Suprapubic skin (tissue), 3 donors: ENCODE measurements around the gene NBEA.

Experiments used
- POLR2AphosphoS5 ChIP-seq, 3 donors: sonication (generic); formaldehyde crosslinking; IDR thresholded peaks; one replicate each; pipeline ENCODE4 v1.6.1; 2017; ENCODE audit warnings: antibody characterized with exemption in 3 of 3
- TF ChIP-seq, protein P1 (sequence below), 2 donors: fragments of 200-600 bp in 1 of 2; fragments of 450-650 bp in 1 of 2; sonication (generic) in 1 of 2; IDR thresholded peaks; one replicate each; pipeline ENCODE4 v1.5.1; 2016 to 2019; ENCODE audit warnings: antibody characterized with exemption in 2 of 2, mild to moderate bottlenecking in 1 of 2, moderate library complexity in 1 of 2

DNA sequence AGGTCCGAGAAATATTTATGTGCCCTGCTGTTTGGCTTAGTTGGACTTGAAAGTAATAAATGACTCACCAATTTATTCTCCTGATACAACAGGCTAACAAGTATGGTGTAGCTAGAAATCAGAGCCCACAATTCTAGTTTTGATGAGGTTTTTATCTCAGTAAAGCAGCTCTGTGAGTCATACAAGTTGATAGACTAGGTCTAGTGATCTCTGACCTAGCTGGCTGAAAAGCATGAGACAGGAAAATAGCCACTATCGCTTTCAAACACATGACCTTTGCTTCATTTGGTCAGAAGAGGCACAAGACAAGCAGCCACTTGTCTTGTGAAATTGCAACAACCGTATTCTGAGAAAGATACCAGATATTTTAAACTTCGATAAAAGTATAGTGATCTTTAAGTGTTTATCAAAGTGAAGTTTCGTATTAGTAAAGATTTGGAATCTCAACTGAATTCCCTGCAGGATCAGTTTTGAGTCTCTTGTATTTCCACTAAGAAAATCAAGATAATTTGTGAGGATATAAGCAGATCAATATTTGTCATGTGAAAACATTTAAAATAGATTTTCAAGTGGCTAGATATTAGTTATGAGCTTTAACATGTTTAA is 407.7 kb downstream of the NBEA start:
- TF ChIP-seq, protein P1, sequence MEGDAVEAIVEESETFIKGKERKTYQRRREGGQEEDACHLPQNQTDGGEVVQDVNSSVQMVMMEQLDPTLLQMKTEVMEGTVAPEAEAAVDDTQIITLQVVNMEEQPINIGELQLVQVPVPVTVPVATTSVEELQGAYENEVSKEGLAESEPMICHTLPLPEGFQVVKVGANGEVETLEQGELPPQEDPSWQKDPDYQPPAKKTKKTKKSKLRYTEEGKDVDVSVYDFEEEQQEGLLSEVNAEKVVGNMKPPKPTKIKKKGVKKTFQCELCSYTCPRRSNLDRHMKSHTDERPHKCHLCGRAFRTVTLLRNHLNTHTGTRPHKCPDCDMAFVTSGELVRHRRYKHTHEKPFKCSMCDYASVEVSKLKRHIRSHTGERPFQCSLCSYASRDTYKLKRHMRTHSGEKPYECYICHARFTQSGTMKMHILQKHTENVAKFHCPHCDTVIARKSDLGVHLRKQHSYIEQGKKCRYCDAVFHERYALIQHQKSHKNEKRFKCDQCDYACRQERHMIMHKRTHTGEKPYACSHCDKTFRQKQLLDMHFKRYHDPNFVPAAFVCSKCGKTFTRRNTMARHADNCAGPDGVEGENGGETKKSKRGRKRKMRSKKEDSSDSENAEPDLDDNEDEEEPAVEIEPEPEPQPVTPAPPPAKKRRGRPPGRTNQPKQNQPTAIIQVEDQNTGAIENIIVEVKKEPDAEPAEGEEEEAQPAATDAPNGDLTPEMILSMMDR (IDR thresholded peaks at IDR 0.05): no peak
- no peak for TF ChIP-seq POLR2AphosphoS5 (IDR thresholded peaks at IDR 0.05)
